GM21381 (cell line): ENCODE measurements around the gene KCNJ3.
"Not testable (repeated sequence)": the region's sequence is repeated elsewhere in the genome, so short reads cannot be mapped to it uniquely, and the experiment has no call there.

Source experiments
- ATAC-seq: cut with Tn5 transposase; IDR thresholded peaks from one replicate; pipeline ENCODE4 v1.9.1; 2021; ENCODE audit warnings: mild to moderate bottlenecking, moderate library complexity; ENCODE audit not compliant: unreplicated experiment

Gene KCNJ3

GRCh38 chr2:154837035-154837434 lies 138.5 kb downstream of the KCNJ3 start:
- no peak for ATAC-seq

- no peak for ATAC-seq
Observed at GRCh38 chr2:154844513-154844912, 146.0 kb downstream of the KCNJ3 start.

- no peak for ATAC-seq
Observed at GRCh38 chr2:154846842-154847241, 148.3 kb downstream of the KCNJ3 start.

- no peak for ATAC-seq
Observed at GRCh38 chr2:154849482-154849881, 151.0 kb downstream of the KCNJ3 start.

- ATAC-seq, result no peak
Observed at GRCh38 chr2:154850532-154850931, 152.0 kb downstream of the KCNJ3 start.

GRCh38 chr2:154855138-154855537 lies 156.6 kb downstream of the KCNJ3 start:
- ATAC-seq, result no peak

GRCh38 chr2:154867151-154867550 lies 168.7 kb downstream of the KCNJ3 start:
- not testable (repeated sequence) for ATAC-seq

GRCh38 chr2:154875999-154876398 lies 177.5 kb downstream of the KCNJ3 start:
- ATAC-seq, result no peak

- no peak for ATAC-seq
Observed at GRCh38 chr2:154882725-154883124, 184.2 kb downstream of the KCNJ3 start.

- no peak for ATAC-seq
Observed at GRCh38 chr2:154886316-154886715, 187.8 kb downstream of the KCNJ3 start.

- ATAC-seq, result no peak
Observed at GRCh38 chr2:154898269-154898668, 199.8 kb downstream of the KCNJ3 start.

- ATAC-seq, result no peak
Observed at GRCh38 chr2:154901063-154901462, 202.6 kb downstream of the KCNJ3 start.
